Cerebellar cortex (tissue), 1 donor: Measurements from ENCODE around the gene CLCF1.
A peak's percentile ranks its signal among the peaks of the same experiment; 100 is the strongest.

Source experiments
- DNase-seq: peaks from one replicate; pipeline ENCODE4 v3.0.0-alpha.2; 2015; ENCODE audit warnings: low spot score

Gene CLCF1

DNA sequence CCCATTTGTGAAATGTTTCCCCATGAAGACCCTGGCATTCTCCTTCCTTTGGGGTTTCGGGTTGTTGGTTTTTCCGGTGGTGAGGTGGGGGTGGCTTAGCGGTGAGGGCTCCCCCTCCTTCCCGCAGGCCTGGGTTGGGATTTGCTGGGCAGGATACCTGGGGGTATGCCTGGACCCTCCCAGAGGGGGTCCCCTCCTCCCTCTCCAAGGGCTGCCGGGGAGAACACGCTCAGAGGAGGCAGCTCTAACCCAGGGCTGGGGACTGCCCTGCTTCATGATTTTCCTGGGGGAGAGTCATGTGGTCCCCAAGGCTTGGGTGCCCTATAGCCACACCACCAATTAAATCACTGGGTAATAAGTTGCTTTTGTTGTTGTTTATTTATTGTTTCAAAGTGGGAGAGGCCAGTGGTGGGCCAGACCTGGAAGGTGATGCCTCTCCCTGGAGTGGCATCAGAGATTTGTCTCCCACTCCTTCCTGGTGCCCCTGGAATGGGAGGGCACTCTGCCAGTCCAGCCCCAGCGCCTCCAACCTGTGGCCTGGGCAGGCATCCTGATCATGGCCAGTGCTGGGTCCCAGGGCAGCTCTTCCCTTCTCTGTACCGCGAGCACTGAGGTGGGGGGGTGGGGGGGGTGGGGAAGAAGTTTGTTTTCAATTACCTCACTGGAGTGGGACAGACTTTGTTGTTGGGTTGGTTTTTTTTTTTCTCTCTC, 1.3 kb upstream of the CLCF1 start:
- no peak for DNase-seq

DNA sequence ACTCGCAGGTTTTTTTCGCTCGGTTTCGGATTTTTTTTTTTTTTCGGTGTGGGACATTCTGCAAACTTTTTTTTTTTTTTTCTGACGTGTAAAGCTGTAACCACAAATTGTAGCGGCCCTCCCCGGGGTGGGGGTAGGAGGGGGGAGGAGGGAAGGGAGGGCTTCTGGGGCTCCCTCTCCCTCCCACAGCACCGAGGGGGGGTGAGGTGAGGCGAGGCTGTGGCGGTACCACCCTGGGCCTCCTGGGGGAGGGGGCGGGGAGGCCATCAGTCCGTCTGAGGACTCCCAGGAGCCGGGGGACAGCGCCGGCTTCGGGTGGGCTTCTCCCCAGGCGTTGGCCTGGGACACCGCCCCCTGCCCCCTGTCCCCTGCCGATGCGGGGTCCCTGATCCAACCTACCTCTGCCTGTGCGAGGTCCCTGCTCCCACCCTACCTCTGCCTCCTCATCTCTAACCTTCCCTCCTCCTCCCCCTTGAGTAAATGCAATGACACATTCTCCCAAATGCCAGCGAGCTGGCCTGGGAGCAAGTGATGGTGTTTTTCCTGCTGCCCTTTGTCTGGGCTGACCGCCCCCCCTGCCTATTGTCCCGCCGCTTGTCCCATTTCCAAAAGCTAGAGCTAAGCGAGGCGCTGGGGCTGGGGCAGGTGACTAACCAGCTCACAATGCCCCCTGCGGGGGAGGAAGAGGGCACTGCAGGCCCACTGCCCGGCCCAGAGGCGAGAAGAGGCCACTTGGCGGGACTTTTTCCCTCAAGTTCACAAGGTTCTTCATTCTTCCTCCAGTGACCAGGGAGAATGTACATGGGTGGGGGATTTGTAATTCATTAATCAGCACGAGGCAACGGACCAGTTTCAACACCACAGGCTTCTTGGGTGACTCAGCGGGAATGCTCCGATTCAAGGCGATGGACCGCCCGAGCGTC, 511 bp upstream of the CLCF1 start:
- peak; percentile 66 for DNase-seq

DNA sequence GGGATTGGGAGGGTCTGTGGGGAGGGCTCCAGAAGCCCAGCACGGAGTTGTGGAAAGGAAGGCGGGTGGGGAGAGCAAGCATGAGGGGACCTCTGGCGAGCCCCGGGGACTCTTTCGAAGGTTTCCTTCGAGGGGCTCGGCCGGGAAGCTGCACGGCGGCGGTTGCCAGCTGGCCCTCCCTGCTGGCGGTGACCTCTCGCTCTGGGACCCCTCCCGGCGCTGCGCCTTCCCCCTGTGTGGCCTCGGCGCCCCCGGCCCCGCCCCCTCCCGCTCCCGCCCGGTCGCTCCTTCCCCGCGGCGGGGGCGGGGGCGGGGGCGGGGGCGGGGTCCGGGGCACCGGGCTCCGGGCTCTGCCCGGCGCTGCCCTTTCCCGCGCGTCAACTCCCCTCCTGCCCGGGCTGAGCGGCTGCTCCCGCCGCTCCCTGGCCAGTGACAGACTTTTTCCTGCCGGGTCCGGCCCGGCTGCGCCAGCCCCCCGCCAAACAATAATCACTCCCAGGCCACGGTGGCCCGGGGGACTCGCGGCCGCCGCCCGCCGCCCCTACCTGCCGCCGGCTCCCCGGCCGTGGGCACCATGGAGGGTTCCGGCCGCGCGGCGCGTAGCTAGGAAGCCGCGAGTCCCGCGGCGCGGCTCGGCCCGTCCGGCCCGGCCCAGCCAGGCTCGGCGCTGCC, 941 bp downstream of the CLCF1 start:
- DNase-seq, result no peak

DNA sequence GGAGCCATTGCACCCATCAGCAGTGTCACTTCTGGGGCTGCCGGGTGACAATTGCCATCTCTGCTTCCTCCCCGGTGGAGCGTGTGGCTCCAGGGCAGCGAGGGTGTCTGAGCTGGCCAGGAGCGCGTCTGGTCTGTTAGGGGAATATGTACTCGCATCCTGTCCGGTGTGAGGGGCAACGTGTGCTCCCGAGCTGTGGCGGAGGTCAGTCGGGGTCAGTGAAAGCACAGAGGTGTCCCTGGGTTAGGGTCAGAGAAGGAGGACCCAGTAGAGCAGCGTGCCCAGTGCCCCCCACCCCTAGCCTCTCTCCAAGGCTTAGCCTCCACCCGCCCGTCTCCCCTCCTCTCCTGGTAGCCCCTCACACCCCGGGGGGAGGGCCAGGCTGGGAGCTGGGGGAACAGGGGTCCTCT, 1.5 kb downstream of the CLCF1 start:
- no peak for DNase-seq

DNA sequence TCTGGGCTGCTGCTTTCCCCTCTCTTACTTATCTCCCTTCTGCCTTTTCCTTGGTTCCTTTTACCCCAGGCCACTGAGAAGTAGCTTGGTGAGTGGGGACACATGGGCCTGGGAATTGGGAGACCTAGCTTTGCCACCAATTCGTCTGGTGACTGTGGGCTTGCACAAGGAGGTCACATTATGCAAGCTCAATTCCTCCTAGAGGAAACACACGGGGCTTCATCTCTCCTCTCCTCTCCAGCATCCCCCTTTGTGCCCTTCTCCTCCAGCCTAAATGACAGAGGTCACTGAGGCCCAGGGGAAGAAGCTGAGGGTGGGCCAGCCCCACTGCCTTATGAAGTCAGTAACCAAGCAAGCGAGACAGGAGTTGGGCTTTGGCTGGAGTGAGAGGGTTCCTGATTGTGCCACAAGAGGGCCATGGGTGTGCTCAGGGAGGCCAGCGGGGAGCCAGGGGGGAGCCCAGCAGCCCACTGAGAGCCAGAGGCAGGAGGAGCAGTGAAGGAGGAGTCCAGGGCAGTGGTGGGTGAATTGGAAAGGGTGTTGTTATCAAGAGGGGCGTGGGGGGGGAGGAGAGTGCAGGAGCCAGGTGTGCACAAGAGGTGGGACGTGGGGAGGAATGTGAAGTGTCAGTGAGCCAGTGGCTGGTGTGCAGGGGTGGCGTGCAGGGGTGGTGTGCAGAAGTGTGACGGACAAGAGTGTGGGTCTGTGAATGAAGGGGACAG, 2.0 kb downstream of the CLCF1 start:
- peak; percentile 54 for DNase-seq

DNA sequence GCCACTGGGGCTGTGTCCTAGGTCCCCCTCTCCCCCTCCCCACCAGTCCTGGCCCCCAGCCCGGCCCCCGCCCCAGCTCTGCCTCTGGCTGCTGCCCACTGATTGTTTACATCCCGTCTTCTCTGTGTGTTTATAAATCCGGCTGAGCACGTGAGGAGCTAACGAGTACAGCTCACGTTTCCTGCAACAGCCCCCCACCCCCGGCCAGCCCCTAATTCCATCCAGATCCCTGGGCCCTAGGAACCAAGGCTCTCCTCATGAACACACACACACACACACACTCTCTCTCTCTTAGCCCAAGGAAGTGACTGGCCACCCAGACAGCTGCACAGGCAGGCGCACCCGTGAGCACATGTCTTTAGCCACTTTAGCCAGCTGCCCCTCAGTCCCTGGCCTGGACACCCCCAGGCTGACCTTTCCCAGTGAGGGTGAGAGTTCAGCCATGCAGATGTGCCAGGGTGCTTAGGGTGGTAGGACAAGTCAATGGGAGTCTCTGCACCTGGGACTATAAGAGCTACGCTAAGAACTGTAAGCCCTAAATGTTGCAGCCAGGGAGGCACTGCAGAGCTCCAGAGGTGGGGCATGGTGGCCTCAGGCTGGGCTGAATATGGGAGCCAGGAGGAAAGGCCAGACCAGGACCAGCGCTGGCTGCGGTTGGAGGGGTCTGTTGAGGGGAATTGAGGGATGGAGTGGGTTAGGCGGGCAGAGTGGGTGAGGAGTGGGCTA, 2.9 kb downstream of the CLCF1 start:
- no peak for DNase-seq

DNA sequence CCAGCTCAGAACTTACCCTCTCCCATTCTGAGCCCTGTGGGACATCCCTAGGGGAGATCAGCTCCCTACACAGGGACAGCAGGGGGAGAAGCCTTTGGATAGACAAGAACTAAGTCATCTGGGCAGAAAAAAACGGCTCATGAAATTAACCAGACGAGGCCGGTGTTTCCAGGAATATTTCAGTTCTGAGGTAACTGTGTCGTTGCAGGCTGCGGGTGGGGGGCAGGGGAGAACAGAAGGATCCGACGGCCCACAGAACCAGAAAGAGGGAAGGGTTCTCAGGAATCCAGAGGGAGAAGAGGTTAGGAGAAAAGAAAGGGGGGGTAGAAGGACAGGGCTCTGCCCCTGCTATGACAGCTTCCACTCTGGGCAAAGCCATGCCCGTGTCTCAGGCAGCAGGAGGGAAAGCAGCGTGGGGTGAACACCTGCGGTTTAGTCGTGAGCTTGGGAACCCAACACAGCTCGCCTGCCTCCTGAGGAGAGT, 3.6 kb downstream of the CLCF1 start:
- no peak for DNase-seq

DNA sequence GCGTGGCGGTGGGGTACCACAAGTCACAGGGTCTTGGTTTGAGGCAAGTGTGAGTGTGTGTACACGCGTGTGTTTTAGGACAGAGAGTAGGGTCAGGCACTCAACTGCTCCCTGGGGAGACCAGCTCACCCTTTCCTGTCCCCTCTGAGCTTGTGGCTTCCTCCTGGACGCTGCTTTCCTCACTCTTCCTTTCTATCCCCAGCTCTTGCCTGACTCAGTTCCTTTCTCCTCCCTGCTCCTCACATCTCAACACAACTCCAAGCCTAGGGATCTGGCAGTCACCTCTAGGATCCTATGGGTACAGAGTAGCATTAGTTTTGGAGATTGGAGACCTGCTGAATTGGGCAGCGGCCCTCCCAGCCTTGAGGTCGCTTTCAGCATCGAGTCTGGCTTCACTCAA, 4.1 kb downstream of the CLCF1 start:
- no peak for DNase-seq

DNA sequence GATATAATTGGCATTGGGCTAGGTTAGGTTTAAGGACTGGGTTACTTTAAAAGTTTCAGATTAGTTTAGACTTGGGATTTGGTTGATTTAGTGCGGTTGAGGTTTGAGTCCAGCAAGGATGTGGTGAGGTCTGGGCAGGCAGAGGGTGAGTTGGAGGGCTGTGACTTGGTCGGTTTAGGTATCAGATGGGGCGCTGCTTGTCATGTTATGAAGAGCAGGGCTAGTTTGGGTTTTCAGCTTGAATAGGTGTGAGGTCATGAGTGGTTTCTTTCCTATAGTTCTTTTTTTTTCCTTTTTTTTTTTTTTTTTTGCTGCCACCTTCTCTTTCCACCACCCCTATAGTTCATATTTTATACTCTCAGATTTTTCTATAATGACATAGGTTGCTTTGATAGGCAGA, 4.8 kb downstream of the CLCF1 start:
- no peak for DNase-seq

DNA sequence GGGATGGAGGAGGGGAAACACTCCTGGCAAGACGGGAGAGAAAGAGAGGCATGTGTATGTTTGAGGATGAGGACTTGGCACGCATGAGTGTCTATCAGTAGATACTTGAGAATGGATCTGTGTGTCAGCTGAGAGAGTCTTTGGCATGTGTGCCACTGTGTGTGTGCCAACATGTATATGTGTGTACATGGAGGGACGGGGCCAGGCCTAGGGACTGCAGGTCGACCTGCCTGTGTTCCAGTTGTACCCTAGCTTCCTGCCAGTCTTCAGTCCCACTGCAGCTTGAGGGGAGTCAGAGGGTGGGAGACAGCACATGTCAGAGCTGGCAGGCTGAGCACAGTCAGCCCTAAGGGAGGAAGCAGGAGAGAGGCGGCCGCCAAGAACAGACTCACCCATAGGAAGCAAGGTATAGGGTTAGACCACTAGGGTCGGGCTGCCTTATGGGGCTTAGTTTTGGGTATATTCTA, 5.6 kb downstream of the CLCF1 start:
- DNase-seq, result no peak

DNA sequence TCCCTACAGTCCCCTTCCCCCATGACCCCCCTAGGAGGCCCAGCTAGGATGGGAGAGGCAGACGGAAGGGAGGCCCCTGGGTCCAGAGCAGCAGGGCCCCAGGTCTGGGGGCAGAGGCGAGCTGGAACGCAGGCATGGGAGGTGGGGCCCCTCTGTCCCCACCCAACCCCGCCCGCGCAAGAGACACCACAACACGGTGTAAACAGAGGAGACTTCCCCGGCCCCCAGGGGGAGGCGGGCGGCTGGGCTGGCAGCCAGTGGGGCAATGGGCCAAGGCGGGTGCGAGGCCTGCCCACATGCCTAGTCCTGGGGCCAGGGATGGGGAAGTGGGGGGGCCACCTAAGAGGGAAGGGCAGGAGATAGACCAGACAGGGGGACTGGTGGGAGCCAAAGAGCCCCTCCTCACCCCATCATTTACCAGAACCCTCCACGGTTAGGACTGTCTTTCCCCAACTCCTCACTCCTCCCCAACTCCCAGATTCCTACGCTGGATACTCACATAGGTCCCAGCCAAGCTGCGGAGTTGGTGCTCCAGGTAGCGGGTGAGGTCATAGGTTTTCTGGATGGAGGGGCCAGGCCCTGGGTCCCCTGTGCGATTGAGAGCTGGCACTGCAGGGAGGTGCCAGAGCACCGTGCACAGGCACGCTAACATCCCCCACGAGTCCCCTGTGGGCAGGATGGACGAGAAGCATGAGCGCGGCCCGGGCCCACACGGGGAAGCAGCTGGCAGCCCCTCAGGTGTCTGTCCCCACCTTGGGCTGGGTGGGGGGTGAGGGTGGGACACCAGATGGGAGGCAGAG, 6.2 kb downstream of the CLCF1 start:
- DNase-seq, result no peak

DNA sequence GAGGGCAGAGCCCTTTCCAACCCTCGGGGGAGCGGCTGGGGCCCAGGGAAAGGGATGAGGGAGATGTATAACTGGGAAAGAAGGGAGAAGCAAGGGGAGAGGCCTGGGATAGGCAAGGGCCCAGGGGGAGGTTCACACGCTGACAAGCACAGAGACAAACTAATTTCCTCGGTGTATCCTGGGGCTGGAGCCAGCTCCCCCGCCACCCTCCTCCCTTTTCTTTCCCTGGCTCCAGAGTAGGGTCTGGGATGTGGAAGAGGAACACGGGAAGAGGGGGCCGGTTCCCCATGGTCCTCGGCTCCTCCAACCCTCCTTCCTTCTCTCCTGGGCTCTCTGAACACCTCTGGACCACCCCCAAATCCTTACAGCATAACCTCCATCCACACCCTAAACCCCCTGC, 6.9 kb downstream of the CLCF1 start:
- DNase-seq, result no peak

DNA sequence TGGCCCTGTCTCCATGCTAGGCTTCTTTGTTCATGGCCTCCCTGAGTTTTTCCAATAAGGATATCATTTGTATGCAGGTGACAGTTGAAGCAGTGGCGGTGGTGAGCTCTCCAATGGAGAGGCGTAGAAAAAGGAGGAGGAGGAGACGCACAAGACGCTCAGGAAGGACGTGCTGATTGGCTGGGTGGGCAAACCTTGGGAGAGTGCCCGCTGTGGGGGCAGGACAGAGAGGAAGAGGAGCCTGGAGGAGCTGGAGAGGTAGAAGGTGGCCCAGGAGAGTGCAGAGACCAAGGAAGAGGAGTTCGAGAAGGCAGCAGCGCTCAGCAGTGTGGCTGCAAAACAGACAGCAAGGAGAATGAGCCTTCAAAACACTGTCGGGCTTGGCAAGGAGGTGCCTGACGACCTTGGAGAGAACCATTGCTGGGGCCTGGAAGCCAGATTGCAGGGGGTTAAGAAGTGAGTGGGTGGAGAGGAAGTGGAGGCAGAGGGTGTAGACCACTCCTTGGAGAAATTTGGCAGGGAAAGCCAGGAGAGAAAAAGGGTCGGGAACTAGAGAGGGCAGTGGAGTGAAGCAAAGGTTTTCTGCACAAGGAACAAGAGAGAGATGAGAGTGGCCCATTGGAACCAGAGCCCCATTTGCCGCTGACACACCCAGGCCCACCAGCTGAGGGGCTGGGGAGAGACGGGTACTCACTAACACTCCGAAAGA, 7.5 kb downstream of the CLCF1 start:
- no peak for DNase-seq

DNA sequence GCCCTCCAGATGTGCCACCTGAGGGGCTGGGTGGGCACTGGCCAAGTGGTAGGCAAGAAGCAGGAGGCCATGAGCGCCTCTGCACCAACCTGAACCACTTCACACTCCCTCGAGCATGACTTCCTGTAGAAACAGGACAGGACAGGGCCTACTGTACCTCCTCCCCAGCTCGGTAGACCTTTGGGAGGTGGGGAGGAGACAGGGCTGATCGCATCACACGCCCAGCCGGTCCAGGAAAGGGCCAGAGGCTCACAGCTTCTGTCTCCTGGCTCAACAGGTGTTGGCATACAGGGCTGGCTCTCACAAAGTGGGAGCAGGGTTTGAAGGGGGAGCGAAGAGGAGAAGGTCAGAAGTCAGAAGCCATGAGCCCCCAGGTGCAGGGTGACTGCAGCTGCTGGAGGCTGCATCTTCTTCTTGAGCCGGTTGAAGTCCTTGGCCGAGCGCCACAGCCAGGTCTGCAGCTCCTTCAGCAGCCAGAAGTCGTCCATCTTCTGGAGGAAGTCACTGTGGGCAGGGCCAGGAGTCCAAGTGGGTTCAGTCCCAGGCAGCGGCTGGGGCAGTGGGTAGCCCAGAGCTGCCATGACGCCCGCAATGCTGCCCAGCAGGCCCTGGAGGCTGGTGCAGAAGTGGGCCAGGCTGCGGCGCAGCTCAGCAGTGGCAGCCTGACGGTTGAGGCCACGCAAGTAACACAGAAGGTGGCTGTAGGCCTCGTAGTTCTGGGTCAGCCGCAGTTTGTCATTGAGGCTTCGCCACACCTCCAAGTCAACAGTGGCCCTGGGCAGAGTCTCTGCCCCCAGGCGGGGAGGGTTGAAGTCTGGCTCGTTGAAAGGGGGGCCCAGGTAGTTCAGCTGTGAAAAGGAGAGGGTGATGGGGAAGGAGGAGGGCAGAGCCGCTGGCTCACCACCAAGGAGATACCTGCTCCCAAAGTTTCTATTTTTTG, 8.3 kb downstream of the CLCF1 start:
- no peak for DNase-seq

DNA sequence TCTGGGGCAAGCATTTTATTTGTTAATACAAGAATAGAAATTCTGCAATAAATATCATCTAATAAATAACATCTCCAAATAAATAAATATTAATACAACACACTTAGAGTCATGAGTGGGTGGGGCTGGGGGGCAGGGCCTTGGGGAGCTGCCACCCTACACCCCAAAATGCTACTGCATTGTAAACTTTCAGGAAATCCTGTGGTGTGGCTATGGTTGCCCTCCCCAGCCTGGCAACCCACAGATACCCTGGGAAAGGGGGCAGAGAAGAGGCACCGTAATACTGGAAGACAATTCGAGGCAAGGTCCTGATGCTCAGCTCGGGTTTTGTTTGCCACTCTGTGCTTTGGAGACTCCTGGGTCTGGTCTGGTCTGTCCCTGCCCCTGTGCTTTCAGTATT, 9.2 kb downstream of the CLCF1 start:
- no peak for DNase-seq

DNA sequence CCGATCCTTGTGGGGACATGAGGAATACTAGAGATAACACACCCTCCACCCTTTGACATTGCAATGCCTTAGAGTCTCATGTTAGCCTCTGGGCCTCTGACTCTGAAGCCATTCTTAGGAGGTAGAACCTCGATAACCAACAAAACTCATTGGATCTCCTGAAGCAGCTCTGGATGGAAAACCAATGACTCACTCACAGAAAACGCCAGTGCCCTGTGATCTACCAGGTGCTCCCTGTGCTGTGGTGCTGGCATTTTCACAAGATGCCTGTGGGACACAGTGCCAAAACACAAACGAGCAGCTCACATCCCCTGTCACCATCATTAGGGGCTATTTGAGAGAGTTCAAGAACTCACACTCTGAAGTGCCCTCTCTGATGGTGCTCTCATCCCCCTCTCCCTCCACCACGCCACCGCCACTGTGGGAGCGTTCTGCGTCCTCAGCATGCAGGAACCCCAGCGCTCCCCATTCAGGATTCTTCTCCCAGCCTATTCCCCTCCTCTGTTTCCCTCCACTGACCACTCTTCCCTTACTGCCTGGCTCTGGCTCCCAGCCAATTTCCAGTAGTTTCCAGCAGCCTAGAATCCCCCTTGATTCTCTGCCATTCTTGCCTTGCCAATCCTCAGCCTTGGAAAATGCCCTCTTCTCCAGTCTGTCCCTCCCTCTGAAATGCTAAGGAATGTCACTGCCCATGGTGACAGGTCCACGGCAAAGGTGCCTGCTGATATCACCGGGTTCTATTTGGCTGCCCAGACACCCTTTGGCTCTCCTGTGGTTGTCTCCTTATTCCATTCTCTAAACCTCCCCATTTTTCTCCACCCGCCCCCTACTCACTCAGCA, 15.3 kb downstream of the CLCF1 start:
- no peak for DNase-seq

DNA sequence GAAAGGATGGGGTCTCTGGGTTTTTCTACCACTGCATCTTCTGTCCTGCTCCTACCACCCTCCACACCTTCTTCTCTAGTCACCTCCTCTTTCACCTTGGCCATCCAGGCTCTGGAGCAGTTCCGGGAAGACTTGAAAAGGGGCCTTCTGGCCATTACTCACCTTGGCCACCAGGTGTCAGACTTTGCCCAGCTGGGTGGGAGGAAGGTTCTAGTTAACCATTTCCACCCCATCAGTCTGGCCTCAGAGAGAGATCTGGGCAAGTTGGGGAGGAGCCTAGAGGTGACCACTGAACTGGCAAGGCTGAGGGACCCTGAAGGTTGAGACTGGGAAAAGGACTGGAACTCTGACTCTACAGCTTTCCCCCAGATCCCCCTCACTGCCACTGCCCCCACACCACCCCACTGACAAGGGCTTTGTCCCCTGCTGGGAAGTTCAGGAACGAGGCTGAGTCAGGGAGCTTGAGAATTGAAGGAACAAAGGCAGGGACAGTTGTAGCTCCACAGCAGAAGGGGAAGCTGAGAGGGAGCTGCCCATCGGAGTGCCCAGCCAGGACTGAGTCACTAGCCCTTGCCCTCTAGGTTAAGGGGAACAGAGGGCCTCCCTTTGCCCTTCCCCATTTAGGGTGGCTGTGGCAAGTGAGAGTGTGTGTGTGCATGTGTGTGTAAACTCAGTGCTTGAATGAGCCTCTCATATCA, 16.4 kb downstream of the CLCF1 start:
- peak; percentile 86 for DNase-seq
